ENCODE data around the gene ZNF564. TPM values are rescaled to one million over a fixed set of nuclear protein-coding genes. Genes with fewer than 3 reads are reported as not detected.

Gene ZNF564
- total RNA-seq, 1 donor from 2014 or later, result 11.5 TPM

DNA sequence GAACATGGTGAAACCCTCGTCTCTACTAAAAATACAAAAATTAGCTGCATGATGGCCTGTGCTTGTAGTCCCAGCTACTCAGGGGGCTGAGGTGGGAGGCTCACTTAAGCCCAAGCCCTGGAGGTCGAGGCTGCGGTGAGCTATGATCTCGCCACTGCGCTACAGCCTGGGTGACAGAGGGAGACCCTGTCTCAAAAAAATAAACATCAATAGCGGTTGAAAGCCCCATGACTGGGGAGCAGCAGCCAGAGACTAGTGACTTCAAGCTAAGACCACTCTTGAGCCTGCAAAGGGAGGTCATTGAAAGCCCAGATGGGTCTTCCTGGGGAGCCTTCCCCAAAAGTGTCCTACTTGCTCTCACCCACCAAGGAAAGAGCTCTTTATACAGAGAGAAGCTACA lies 54.8 kb downstream of the ZNF564 start:
- Histone ChIP-seq H3K79me2 (ENCODE audit: insufficient read depth, low read length) (no peaks in the 10 kb centered on the region), H3K9ac (ENCODE audit: low read length) (no peak overlapping the region), H3K4me2 (ENCODE audit: low read length) (no peak overlapping the region), H3K4me3 (ENCODE audit: insufficient read depth, low read depth, low read length) (no peak overlapping the region), H4K20me1 (ENCODE audit: insufficient read depth, low read length) (no peaks in the 10 kb centered on the region), H3K27me3 (ENCODE audit: insufficient read depth, low read length) (no peaks in the 10 kb centered on the region), H3K36me3 (ENCODE audit: insufficient read depth, low read length) (no peaks in the 10 kb centered on the region), H3K9me3 (ENCODE audit: insufficient read depth, low read depth, low read length) (no peaks in the 10 kb centered on the region), H2AFZ (ENCODE audit: low read depth, low read length) (no peak overlapping the region), H3K27ac (ENCODE audit: low read depth, low read length) (no peak overlapping the region), H3K4me1 (ENCODE audit: insufficient read depth, low read length) (peaks cover 4% of the 10 kb centered on the region)
- H3K27ac Mint-ChIP-seq (ENCODE audit: unreplicated experiment), result no peak overlapping the region
- H3K4me1 Mint-ChIP-seq (ENCODE audit: low read depth, unreplicated experiment), result no peaks in the 10 kb centered on the region
- TF ChIP-seq EZH2 (IDR thresholded peaks at IDR 0.05; ENCODE audit: insufficient read depth, low read length), result no peak
- no peak for TF ChIP-seq CTCF (IDR thresholded peaks at IDR 0.05; ENCODE audit: insufficient read depth, low read depth, low read length)
- no peak overlapping the region for H3K4me3 Mint-ChIP-seq (ENCODE audit: unreplicated experiment)
- no peak for DNase-seq (ENCODE audit: low read depth)
- no peak for FAIRE-seq
- no peaks in the 10 kb centered on the region for H3K27me3 Mint-ChIP-seq (ENCODE audit: low read depth, unreplicated experiment)
- peaks cover 6% of the 10 kb centered on the region for H3K9me3 Mint-ChIP-seq (ENCODE audit: unreplicated experiment)
- peaks cover 2% of the 10 kb centered on the region for H3K36me3 Mint-ChIP-seq (ENCODE audit: low read depth, unreplicated experiment)

DNA sequence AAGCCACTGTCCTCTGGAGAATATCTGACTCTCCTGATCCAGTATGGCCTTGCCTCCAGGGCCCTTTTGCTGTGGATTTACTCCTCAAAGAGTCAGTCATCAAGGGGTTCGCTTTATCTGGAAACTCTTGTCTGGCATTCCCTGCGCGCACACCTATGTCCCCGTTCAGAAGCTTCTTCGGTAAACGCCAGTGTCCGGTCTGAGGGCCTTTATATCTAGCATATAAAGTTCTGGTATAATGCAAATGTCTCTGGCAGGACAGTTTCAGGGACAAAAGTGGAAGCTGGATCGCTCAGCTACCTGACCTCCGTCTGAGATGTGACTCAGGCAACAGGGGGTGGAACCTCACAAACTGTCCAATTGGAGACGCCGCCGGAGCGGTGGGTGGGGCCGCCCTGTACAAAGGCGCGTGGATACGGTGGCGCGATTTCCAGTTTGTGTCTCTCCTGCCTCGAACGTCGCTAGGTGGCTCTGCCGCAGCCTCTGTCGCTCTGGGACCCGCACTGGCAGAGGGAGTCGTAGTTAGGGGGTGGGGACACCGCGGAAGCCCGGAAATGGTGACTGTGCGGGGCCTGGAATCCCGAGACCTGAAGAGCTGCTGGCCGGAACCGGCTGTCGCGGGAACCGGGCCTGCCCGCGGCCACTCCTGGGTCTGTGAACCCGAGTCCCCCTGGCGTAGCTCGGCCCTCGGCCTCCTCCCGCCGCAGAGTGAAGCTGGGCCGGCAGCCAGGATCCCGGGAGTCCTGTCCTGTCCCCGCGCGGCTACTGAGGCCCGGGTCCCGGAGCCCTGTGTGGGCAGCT lies 56.1 kb downstream of the ZNF564 start:
- DNase-seq (ENCODE audit: low read depth), result peak; percentile 78
- peaks cover 6% of the 10 kb centered on the region for H3K9me3 Mint-ChIP-seq (ENCODE audit: unreplicated experiment)
- H3K36me3 Mint-ChIP-seq (ENCODE audit: low read depth, unreplicated experiment), result peaks cover 2% of the 10 kb centered on the region
- no peaks in the 10 kb centered on the region for H3K79me2 ChIP-seq (ENCODE audit: insufficient read depth, low read length)
- peak overlapping the region; percentile 66 for H3K27ac Mint-ChIP-seq (ENCODE audit: unreplicated experiment)
- H3K9me3 ChIP-seq (ENCODE audit: insufficient read depth, low read depth, low read length), result no peaks in the 10 kb centered on the region
- peak overlapping the region; percentile 80 for H3K4me3 Mint-ChIP-seq (ENCODE audit: unreplicated experiment)
- peak overlapping the region; percentile 91 for H2AFZ ChIP-seq (ENCODE audit: low read depth, low read length)
- peak overlapping the region; percentile 24 for H3K27ac ChIP-seq (ENCODE audit: low read depth, low read length)
- no peak for TF ChIP-seq EZH2 (IDR thresholded peaks at IDR 0.05; ENCODE audit: insufficient read depth, low read length)
- TF ChIP-seq CTCF (IDR thresholded peaks at IDR 0.05; ENCODE audit: insufficient read depth, low read depth, low read length), result no peak
- H3K27me3 Mint-ChIP-seq (ENCODE audit: low read depth, unreplicated experiment), result no peaks in the 10 kb centered on the region
- peaks cover 4% of the 10 kb centered on the region for H3K4me1 ChIP-seq (ENCODE audit: insufficient read depth, low read length)
- H3K4me2 ChIP-seq (ENCODE audit: low read length), result peak overlapping the region; percentile 95
- no peaks in the 10 kb centered on the region for H3K36me3 ChIP-seq (ENCODE audit: insufficient read depth, low read length)
- peak overlapping the region; percentile 62 for H3K4me3 ChIP-seq (ENCODE audit: insufficient read depth, low read depth, low read length)
- no peaks in the 10 kb centered on the region for H3K27me3 ChIP-seq (ENCODE audit: insufficient read depth, low read length)
- peak overlapping the region; percentile 76 for H3K9ac ChIP-seq (ENCODE audit: low read length)
- peak; percentile 39 for FAIRE-seq
- H4K20me1 ChIP-seq (ENCODE audit: insufficient read depth, low read length), result no peaks in the 10 kb centered on the region
- H3K4me1 Mint-ChIP-seq (ENCODE audit: low read depth, unreplicated experiment), result no peaks in the 10 kb centered on the region

GRCh38 chr19:12494260-12494860 lies 56.9 kb downstream of the ZNF564 start:
- H3K27ac Mint-ChIP-seq (ENCODE audit: unreplicated experiment), result no peak overlapping the region
- peak overlapping the region; percentile 62 for H3K4me3 ChIP-seq (ENCODE audit: insufficient read depth, low read depth, low read length)

More at GRCh38 chr19:12494260-12494860, 56.9 kb downstream of the ZNF564 start:
- Mint-ChIP-seq H3K27me3 (ENCODE audit: low read depth, unreplicated experiment) (no peaks in the 10 kb centered on the region), H3K36me3 (ENCODE audit: low read depth, unreplicated experiment) (peaks cover 2% of the 10 kb centered on the region), H3K4me3 (ENCODE audit: unreplicated experiment) (peak overlapping the region; percentile 6), H3K4me1 (ENCODE audit: low read depth, unreplicated experiment) (no peaks in the 10 kb centered on the region), H3K9me3 (ENCODE audit: unreplicated experiment) (peaks cover 6% of the 10 kb centered on the region)
- FAIRE-seq, result no peak
- no peak for TF ChIP-seq EZH2 (IDR thresholded peaks at IDR 0.05; ENCODE audit: insufficient read depth, low read length)
- no peak for TF ChIP-seq CTCF (IDR thresholded peaks at IDR 0.05; ENCODE audit: insufficient read depth, low read depth, low read length)
- Histone ChIP-seq H3K9me3 (ENCODE audit: insufficient read depth, low read depth, low read length) (no peaks in the 10 kb centered on the region), H3K4me1 (ENCODE audit: insufficient read depth, low read length) (peaks cover 4% of the 10 kb centered on the region), H4K20me1 (ENCODE audit: insufficient read depth, low read length) (no peaks in the 10 kb centered on the region), H2AFZ (ENCODE audit: low read depth, low read length) (no peak overlapping the region), H3K4me2 (ENCODE audit: low read length) (peak overlapping the region; percentile 95), H3K79me2 (ENCODE audit: insufficient read depth, low read length) (no peaks in the 10 kb centered on the region), H3K27me3 (ENCODE audit: insufficient read depth, low read length) (no peaks in the 10 kb centered on the region), H3K9ac (ENCODE audit: low read length) (no peak overlapping the region), H3K27ac (ENCODE audit: low read depth, low read length) (no peak overlapping the region), H3K36me3 (ENCODE audit: insufficient read depth, low read length) (no peaks in the 10 kb centered on the region)
- no peak for DNase-seq (ENCODE audit: low read depth)
